Mammary epithelial cell (primary cell): ENCODE data around the gene SUN1.

ENCODE experiments used
- CTCF ChIP-seq, 2 donors: IDR thresholded peaks in 1 of 2; conservative IDR thresholded peaks in 1 of 2; 2 replicates each; pipeline ENCODE4 v1.5.1; 2011 to 2012; ENCODE audit warnings: inconsistent platforms in 2 of 2, low read length in 2 of 2, mild to moderate bottlenecking in 2 of 2, control low read depth in 1 of 2, low read depth in 1 of 2; ENCODE audit not compliant: insufficient read depth in 1 of 2; ENCODE audit errors: extremely low read depth in 1 of 2
- EZH2 ChIP-seq: IDR thresholded peaks from 2 replicates; pipeline ENCODE4 v1.6.1; 2012; ENCODE audit warnings: low read length, inconsistent platforms, borderline replicate concordance

GRCh38 chr7:860149-860548, 27.9 kb downstream of the SUN1 start:
- TF ChIP-seq EZH2 (no peak), CTCF (conservative IDR thresholded peaks at IDR 0.05 in 1 of 2, IDR thresholded peaks at IDR 0.05 in 1 of 2; ENCODE audit: extremely low read depth in 1 of 2, insufficient read depth in 1 of 2, low read depth in 1 of 2, low read length in 2 of 2) (no peak)
